SK-N-SH (cell line): ENCODE measurements around the gene MTPN. TPM values are rescaled to one million over a fixed set of nuclear protein-coding genes. Genes with fewer than 3 reads are reported as not detected.

ENCODE experiments used
- CTCF ChIA-PET: fragments of 300-600, 350-600 bp; formaldehyde crosslinking; extraction: SDS; loops from one replicate; lab custom pipeline; 2021; lab: Yijun Ruan, JAX
- POLR2A ChIA-PET: fragments of 350-600 bp; sonication (Branson Sonifier 250); formaldehyde crosslinking; extraction: SDS; loops from one replicate; lab custom pipeline; 2020; ENCODE audit warnings: antibody characterized with exemption, inconsistent platforms; lab: Yijun Ruan, JAX
- DNase-seq: peaks from one replicate; pipeline ENCODE4 v3.0.0; 2012
- H2AFZ ChIP-seq: fragments of 200-600 bp; sonication (generic); 2 replicates; pipeline ENCODE4 v1.8.1; 2016; ENCODE audit warnings: antibody characterized with exemption, mild to moderate bottlenecking, low read depth
- H3F3A ChIP-seq: fragments of 200-600 bp; sonication (generic); replicated peaks from 2 replicates; pipeline ENCODE3; 2016; ENCODE audit warnings: antibody characterized with exemption, mild to moderate bottlenecking; ENCODE audit not compliant: insufficient read depth
- H3K27ac ChIP-seq, 2 experiments: fragments of 200-500 bp in 1 of 2; fragments of 200-600 bp in 1 of 2; sonication (Bioruptor generic) in 1 of 2; sonication (generic), shearing (Covaris generic) in 1 of 2; 2 replicates each; pipeline versions ENCODE4 v1.5.1 to v1.6.1; 2014 to 2016; ENCODE audit warnings: low read depth in 2 of 2, inconsistent platforms in 1 of 2, low read length in 1 of 2, mild to moderate bottlenecking in 1 of 2, mixed read lengths in 1 of 2
- H3K27me3 ChIP-seq: fragments of 200-600 bp; sonication (generic), shearing (Covaris generic); 2 replicates; pipeline ENCODE4 v1.6.1; 2016; ENCODE audit warnings: mixed run types; ENCODE audit not compliant: insufficient read depth
- H3K36me3 ChIP-seq, 2 experiments: fragments of 200-500 bp in 1 of 2; fragments of 200-600 bp in 1 of 2; sonication (Bioruptor generic) in 1 of 2; sonication (generic) in 1 of 2; replicated peaks in 1 of 2; 2 replicates each; pipeline versions ENCODE3 to v1.5.1; 2014 to 2016; ENCODE audit warnings: low read length in 1 of 2, mild to moderate bottlenecking in 1 of 2; ENCODE audit not compliant: insufficient read depth in 2 of 2, control insufficient read depth in 1 of 2
- H3K4me1 ChIP-seq, 2 experiments: fragments of 200-500 bp in 1 of 2; fragments of 200-600 bp in 1 of 2; sonication (Bioruptor generic) in 1 of 2; sonication (generic), shearing (Covaris generic) in 1 of 2; 2 replicates each; pipeline versions ENCODE4 v1.5.1 to v1.6.1; 2014 to 2016; ENCODE audit warnings: low read depth in 1 of 2, low read length in 1 of 2, mixed run types in 1 of 2; ENCODE audit not compliant: insufficient read depth in 2 of 2, control insufficient read depth in 1 of 2
- H3K4me2 ChIP-seq: fragments of 200-600 bp; sonication (generic), shearing (Covaris generic); 2 replicates; pipeline ENCODE4 v1.6.1; 2017; ENCODE audit warnings: mixed run types
- H3K4me3 ChIP-seq, 2 experiments: fragments of 200-500 bp in 1 of 2; fragments of 200-600 bp in 1 of 2; sonication (Bioruptor generic) in 1 of 2; sonication (generic), shearing (Covaris generic) in 1 of 2; 2 replicates each; pipeline versions ENCODE4 v1.5.1 to v1.8.1; 2014 to 2016; ENCODE audit warnings: low read depth in 2 of 2, inconsistent platforms in 1 of 2, low read length in 1 of 2, mild to moderate bottlenecking in 1 of 2, mixed read lengths in 1 of 2, moderate library complexity in 1 of 2
- H3K79me2 ChIP-seq: fragments of 200-600 bp; sonication (generic); 2 replicates; pipeline ENCODE4 v1.8.1; 2017; ENCODE audit warnings: mild to moderate bottlenecking; ENCODE audit not compliant: insufficient read depth
- H3K9ac ChIP-seq: fragments of 200-600 bp; sonication (generic); 2 replicates; pipeline ENCODE4 v1.6.1; 2017; ENCODE audit warnings: mixed run types
- H3K9me2 ChIP-seq: fragments of 200-600 bp; sonication (generic); 2 replicates; pipeline ENCODE4 v1.6.1; 2017; ENCODE audit warnings: mixed run types
- H3K9me3 ChIP-seq: fragments of 200-600 bp; sonication (generic); 2 replicates; pipeline ENCODE4 v1.6.1; 2017; ENCODE audit warnings: mixed run types, mild to moderate bottlenecking, moderate library complexity
- H4K20me1 ChIP-seq: fragments of 200-600 bp; sonication (generic); 2 replicates; pipeline ENCODE4 v1.6.1; 2017; ENCODE audit warnings: mild to moderate bottlenecking, mixed run types; ENCODE audit not compliant: insufficient read depth
- FOXJ3 ChIP-seq: sonication (generic); formaldehyde crosslinking; IDR thresholded peaks from 2 replicates; pipeline ENCODE4 v1.5.1; 2020; ENCODE audit warnings: mild to moderate bottlenecking, missing genetic modification reagents
- FOXM1 ChIP-seq: IDR thresholded peaks from 2 replicates; pipeline ENCODE4 v1.4.0; 2012; ENCODE audit warnings: low read depth, mild to moderate bottlenecking
- GATA2 ChIP-seq: sonication (generic); formaldehyde crosslinking; IDR thresholded peaks from 2 replicates; pipeline ENCODE4 v1.5.0; 2020; ENCODE audit warnings: mild to moderate bottlenecking, missing genetic modification reagents
- MEF2A ChIP-seq: IDR thresholded peaks from 2 replicates; pipeline ENCODE4 v1.4.0; 2012; ENCODE audit warnings: low read depth, borderline replicate concordance
- RAD21 ChIP-seq: IDR thresholded peaks from 2 replicates; pipeline ENCODE4 v1.6.1; 2012; ENCODE audit warnings: mild to moderate bottlenecking, low read length
- RCOR1 ChIP-seq: fragments of 150-350 bp; IDR thresholded peaks from 2 replicates; pipeline ENCODE4 v1.6.1; 2017; ENCODE audit warnings: antibody characterized with exemption, low read length
- RFX5 ChIP-seq: IDR thresholded peaks from 2 replicates; pipeline ENCODE4 v1.6.1; 2012; ENCODE audit warnings: mild to moderate bottlenecking, improper control_type of control experiment, low read length
- RXRA ChIP-seq: IDR thresholded peaks from 2 replicates; pipeline ENCODE4 v1.4.0; 2012; ENCODE audit warnings: low read depth, mild to moderate bottlenecking, borderline replicate concordance
- SIN3A ChIP-seq: IDR thresholded peaks from 2 replicates; pipeline ENCODE4 v1.6.1; 2012; ENCODE audit warnings: low read depth, mild to moderate bottlenecking, low read length, moderate library complexity, borderline replicate concordance
- SMC3 ChIP-seq: IDR thresholded peaks from 2 replicates; pipeline ENCODE4 v1.6.1; 2012; ENCODE audit warnings: low read depth, low read length, improper control_type of control experiment
- WGBS: methylation state at CpG from one replicate; pipeline ENCODE4 v1.1.6; 2017; ENCODE audit warnings: low lambda C conversion rate; 5-methylcytosine and 5-hydroxymethylcytosine counted together
- polyA plus RNA-seq, 3 experiments: library from polyadenylated mRNA; depleted of rRNA; stranded (reverse); fragments of >200 nt; gene quantifications; 2 replicates each; pipeline ENCODE4 v1.2.3, GENCODE V29; 2012
- TF ChIP-seq, protein P1 (sequence below): fragments of 200-600 bp; sonication (generic); IDR thresholded peaks from 2 replicates; pipeline ENCODE4 v1.6.1; 2017; ENCODE audit warnings: antibody characterized with exemption, mild to moderate bottlenecking, moderate library complexity
- TF ChIP-seq, protein P2 (sequence below): IDR thresholded peaks from 2 replicates; pipeline ENCODE4 v1.6.1; 2012; ENCODE audit warnings: mild to moderate bottlenecking, low read depth, low read length, moderate library complexity
- TF ChIP-seq, protein P3 (sequence below): IDR thresholded peaks from 2 replicates; pipeline ENCODE4 v1.4.0; 2012; ENCODE audit warnings: low read depth, borderline replicate concordance
- TF ChIP-seq, protein P4 (sequence below): IDR thresholded peaks from 2 replicates; pipeline ENCODE4 v1.4.0; 2012; ENCODE audit warnings: low read depth

Gene MTPN
- polyA plus RNA-seq, 1 of the 3 experiments (the other 2 are of a cell fraction) = 135 TPM

DNA sequence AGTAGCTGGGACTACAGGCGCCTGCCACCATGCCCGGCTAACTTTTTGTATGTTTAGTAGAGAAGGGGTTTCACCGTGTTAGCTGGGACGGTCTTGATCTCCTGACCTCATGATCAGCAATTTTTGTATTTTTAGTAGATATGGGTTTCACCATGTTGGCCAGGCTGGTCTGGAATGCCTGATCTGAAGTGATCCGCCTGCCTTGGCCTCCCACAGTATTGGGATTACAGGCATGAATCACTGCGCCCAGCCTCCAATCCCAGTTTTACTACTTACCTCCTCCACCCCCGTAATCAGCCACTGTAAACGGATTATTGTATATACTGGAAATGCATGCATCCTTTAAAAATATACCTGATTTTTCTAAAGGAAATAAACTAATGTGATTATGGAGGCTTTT lies 35.1 kb upstream of the MTPN start:
- Histone ChIP-seq H3K27ac (no peak overlapping the region), H4K20me1 (no peaks in the 10 kb centered on the region), H3K79me2 (no peaks in the 10 kb centered on the region), H3K9me2 (no peaks in the 10 kb centered on the region), H2AFZ (no peak overlapping the region), H3K9me3 (no peaks in the 10 kb centered on the region), H3K4me2 (no peak overlapping the region), H3K4me1 (peaks cover 0 to 4% of the 10 kb centered on the region in 2 experiments; a peak in 2 of 4 replicates), H3K36me3 (no peaks in the 10 kb centered on the region), H3F3A (no peaks in the 10 kb centered on the region), H3K9ac (no peak overlapping the region), H3K4me3 (no peak overlapping the region), H3K27me3 (no peaks in the 10 kb centered on the region)
- DNase-seq = no peak
- ChIA-PET CTCF (interaction anchor here (2.6 to 8.5 kb wide), 2 partner anchors 211 to 338 kb away, joined by 15 to 64 read pairs; no protein-coding TSS in a partner anchor), POLR2A (no interaction called here)
- WGBS = 85% methylated on average over 8 of the region's 8 CpGs
- TF ChIP-seq SIN3A = no peak
- no peak for TF ChIP-seq FOXM1

DNA sequence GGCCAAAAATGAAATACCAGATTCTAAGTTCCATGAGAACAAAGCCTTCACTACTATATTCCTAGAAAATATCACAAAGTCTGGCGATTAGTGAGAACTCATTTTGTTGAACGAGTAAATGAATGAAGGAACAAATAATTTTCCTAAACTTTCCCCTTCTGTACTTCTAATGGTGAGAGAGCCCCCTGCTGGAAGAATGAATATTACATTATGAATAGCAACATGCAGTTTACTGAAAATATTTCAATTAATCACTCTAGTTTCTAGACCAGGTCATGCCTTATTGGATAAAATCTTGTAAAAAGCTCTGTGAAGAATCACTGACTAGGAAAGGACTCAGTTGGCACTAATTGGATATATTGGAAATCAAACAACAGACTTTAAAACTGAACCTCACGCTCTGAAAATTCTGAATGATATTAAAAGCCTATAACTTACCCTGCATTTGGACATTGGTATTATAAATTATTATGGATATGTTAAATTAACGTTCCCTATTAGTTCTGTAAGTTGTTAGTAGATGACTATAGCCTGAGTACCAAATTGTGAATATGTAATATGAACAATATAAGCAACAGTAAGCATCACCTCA lies 32.4 kb upstream of the MTPN start:
- H3K79me2 ChIP-seq = no peaks in the 10 kb centered on the region
- no peaks in the 10 kb centered on the region for H4K20me1 ChIP-seq
- H3K4me2 ChIP-seq = no peak overlapping the region
- CTCF ChIA-PET = interaction anchor here (0.6 to 8.5 kb wide), 34 partner anchors 10 to 735 kb away, joined by 3 to 68 read pairs (median 4); partner anchors contain the start of gene STMP1
- H3K4me1 ChIP-seq = no peaks in the 10 kb centered on the region; a peak in 1 of 4 replicates
- WGBS = 26% methylated on average over 4 of the region's 4 CpGs
- TF ChIP-seq, protein P1, sequence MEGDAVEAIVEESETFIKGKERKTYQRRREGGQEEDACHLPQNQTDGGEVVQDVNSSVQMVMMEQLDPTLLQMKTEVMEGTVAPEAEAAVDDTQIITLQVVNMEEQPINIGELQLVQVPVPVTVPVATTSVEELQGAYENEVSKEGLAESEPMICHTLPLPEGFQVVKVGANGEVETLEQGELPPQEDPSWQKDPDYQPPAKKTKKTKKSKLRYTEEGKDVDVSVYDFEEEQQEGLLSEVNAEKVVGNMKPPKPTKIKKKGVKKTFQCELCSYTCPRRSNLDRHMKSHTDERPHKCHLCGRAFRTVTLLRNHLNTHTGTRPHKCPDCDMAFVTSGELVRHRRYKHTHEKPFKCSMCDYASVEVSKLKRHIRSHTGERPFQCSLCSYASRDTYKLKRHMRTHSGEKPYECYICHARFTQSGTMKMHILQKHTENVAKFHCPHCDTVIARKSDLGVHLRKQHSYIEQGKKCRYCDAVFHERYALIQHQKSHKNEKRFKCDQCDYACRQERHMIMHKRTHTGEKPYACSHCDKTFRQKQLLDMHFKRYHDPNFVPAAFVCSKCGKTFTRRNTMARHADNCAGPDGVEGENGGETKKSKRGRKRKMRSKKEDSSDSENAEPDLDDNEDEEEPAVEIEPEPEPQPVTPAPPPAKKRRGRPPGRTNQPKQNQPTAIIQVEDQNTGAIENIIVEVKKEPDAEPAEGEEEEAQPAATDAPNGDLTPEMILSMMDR = peak; percentile 98
- TF ChIP-seq, protein P2, sequence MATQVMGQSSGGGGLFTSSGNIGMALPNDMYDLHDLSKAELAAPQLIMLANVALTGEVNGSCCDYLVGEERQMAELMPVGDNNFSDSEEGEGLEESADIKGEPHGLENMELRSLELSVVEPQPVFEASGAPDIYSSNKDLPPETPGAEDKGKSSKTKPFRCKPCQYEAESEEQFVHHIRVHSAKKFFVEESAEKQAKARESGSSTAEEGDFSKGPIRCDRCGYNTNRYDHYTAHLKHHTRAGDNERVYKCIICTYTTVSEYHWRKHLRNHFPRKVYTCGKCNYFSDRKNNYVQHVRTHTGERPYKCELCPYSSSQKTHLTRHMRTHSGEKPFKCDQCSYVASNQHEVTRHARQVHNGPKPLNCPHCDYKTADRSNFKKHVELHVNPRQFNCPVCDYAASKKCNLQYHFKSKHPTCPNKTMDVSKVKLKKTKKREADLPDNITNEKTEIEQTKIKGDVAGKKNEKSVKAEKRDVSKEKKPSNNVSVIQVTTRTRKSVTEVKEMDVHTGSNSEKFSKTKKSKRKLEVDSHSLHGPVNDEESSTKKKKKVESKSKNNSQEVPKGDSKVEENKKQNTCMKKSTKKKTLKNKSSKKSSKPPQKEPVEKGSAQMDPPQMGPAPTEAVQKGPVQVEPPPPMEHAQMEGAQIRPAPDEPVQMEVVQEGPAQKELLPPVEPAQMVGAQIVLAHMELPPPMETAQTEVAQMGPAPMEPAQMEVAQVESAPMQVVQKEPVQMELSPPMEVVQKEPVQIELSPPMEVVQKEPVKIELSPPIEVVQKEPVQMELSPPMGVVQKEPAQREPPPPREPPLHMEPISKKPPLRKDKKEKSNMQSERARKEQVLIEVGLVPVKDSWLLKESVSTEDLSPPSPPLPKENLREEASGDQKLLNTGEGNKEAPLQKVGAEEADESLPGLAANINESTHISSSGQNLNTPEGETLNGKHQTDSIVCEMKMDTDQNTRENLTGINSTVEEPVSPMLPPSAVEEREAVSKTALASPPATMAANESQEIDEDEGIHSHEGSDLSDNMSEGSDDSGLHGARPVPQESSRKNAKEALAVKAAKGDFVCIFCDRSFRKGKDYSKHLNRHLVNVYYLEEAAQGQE = no peak
- TF ChIP-seq RXRA (no peak; the same call in 1 of the 2 replicates), RCOR1 (no peak), SMC3 (peak; percentile 86), FOXM1 (no peak), MEF2A (no peak), RFX5 (no peak), RAD21 (peak; percentile 94), FOXJ3 (CRISPR knock-in tag) (no peak), GATA2 (no peak)
- TF ChIP-seq, protein P3, sequence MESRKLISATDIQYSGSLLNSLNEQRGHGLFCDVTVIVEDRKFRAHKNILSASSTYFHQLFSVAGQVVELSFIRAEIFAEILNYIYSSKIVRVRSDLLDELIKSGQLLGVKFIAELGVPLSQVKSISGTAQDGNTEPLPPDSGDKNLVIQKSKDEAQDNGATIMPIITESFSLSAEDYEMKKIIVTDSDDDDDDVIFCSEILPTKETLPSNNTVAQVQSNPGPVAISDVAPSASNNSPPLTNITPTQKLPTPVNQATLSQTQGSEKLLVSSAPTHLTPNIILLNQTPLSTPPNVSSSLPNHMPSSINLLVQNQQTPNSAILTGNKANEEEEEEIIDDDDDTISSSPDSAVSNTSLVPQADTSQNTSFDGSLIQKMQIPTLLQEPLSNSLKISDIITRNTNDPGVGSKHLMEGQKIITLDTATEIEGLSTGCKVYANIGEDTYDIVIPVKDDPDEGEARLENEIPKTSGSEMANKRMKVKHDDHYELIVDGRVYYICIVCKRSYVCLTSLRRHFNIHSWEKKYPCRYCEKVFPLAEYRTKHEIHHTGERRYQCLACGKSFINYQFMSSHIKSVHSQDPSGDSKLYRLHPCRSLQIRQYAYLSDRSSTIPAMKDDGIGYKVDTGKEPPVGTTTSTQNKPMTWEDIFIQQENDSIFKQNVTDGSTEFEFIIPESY = no peak
- TF ChIP-seq, protein P4, sequence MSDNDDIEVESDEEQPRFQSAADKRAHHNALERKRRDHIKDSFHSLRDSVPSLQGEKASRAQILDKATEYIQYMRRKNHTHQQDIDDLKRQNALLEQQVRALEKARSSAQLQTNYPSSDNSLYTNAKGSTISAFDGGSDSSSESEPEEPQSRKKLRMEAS = no peak
- TF ChIP-seq, all 33 proteins: peak for 3
- H3K36me3 ChIP-seq = no peaks in the 10 kb centered on the region
- H3K27ac ChIP-seq = no peak overlapping the region
- no peaks in the 10 kb centered on the region for H3K9me3 ChIP-seq
- no peaks in the 10 kb centered on the region for H3K27me3 ChIP-seq
- H2AFZ ChIP-seq = peak overlapping the region; percentile 49; the same call in 1 of the 2 replicates
- H3K4me3 ChIP-seq = no peak overlapping the region; a peak in 1 of 4 replicates
- H3K9me2 ChIP-seq = no peaks in the 10 kb centered on the region
- DNase-seq = peak; percentile 55
- H3F3A ChIP-seq = no peaks in the 10 kb centered on the region
- H3K9ac ChIP-seq = no peak overlapping the region
- POLR2A ChIA-PET = no interaction called here
